ENCODE data around the gene RBM17.
A peak's percentile ranks its signal among the peaks of the same experiment; 100 is the strongest.
"Not testable (repeated sequence)": the region's sequence is repeated elsewhere in the genome, so short reads cannot be mapped to it uniquely, and the experiment has no call there.

Gene RBM17

DNA sequence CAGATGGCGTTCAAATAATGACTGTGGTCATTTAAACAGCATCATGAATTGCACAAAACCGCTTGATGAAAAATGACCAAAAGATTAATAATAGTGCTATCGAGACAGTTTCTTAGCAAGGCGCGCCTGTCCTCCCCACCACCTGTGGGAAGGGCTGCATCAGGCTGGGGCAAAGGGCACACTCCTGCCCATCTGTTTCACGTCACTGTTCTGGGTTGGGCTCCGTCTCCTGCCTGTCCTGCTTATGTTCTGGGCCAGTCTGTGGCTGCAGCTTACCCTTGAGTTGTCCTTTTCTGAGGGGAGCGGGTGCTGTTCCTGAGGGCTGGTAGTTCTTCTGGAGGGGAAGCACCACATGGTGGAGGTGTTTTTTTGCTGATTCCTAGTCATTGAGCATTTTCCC, 13.3 kb downstream of the RBM17 start:
- Histone ChIP-seq H3K79me1 (ENCODE audit: low read depth, low read length) (peaks cover 2% of the 10 kb centered on the region), H4K91ac (ENCODE audit: low read depth, low read length, poor library complexity) (no peak overlapping the region), H3K36me3 (replicated peaks in 1 of 2; ENCODE audit: control insufficient read depth in 2 of 2, insufficient read depth in 2 of 2, low read length in 2 of 2) (peaks cover 21 to 99% of the 10 kb centered on the region in 2 donors), H3K4me2 (ENCODE audit: insufficient read depth, low read length, poor library complexity, severe bottlenecking) (no peak overlapping the region), H2BK12ac (ENCODE audit: low read length) (no peak overlapping the region), H3K27ac (replicated peaks; ENCODE audit: low read length) (no peak overlapping the region), H3K18ac (ENCODE audit: low read length) (no peak overlapping the region), H2BK5ac (ENCODE audit: low read length) (no peak overlapping the region), H3K27me3 (ENCODE audit: control insufficient read depth in 3 of 3, insufficient read depth in 3 of 3, low read depth in 1 of 3, low read length in 3 of 3) (no peaks in the 10 kb centered on the region), H3K4me3 (ENCODE audit: low read length in 2 of 2) (no peak overlapping the region), H3K14ac (ENCODE audit: low read length) (no peak overlapping the region), H2AFZ (ENCODE audit: low read length) (no peak overlapping the region), H3K4me1 (ENCODE audit: control insufficient read depth in 2 of 2, insufficient read depth in 1 of 2, low read depth in 1 of 2, low read length in 2 of 2) (no peaks in the 10 kb centered on the region), H3K4ac (ENCODE audit: low read length) (no peak overlapping the region), H4K8ac (ENCODE audit: low read depth, low read length) (peak overlapping the region; percentile 82), H2BK120ac (ENCODE audit: low read depth, low read length) (no peak overlapping the region), H3K23ac (ENCODE audit: low read depth, low read length, poor library complexity) (no peak overlapping the region), H2AK5ac (ENCODE audit: low read depth, low read length) (no peak overlapping the region), H3K9ac (ENCODE audit: low read depth, low read length, poor library complexity) (no peak overlapping the region), H3K9me3 (replicated peaks in 1 of 2; ENCODE audit: control insufficient read depth in 2 of 2, insufficient read depth in 1 of 2, low read depth in 1 of 2, low read length in 2 of 2) (peaks cover 0 to 2% of the 10 kb centered on the region in 2 donors), H2BK15ac (ENCODE audit: low read length) (no peak overlapping the region)
- DNase-seq (ENCODE audit: low spot score), result no peak
- WGBS, 2 donors (ENCODE audit: extremely low coverage in 2 of 2, insufficient read length in 2 of 2, insufficient replicate concordance in 1 of 2), result no CpG with 5 or more reads among the region's 8 CpGs

DNA sequence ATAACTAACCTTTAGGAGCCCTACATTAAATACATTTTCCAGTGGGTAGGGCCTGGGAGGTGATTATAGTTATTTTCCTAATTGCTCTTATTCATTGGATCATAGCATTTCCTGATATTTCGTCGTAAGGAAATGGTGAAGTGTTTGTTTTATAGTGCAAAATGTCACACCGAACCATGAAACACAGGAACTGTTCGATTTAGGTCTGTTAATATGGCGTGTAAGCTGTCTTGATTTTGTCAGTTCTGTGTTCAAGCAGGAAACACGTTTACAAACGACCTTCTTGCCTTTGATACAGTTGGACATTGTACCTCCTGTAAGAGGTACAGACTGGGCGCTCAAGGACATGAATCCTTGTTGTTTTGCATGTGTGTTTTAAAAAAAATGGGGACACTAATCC, 14.8 kb downstream of the RBM17 start:
- H3K4me3 ChIP-seq (ENCODE audit: low read length in 2 of 2), result no peak overlapping the region
- DNase-seq (ENCODE audit: low spot score), result no peak
- H3K23ac ChIP-seq (ENCODE audit: low read depth, low read length, poor library complexity), result no peak overlapping the region
- H2BK15ac ChIP-seq (ENCODE audit: low read length), result no peak overlapping the region
- H3K27me3 ChIP-seq (ENCODE audit: control insufficient read depth in 3 of 3, insufficient read depth in 3 of 3, low read depth in 1 of 3, low read length in 3 of 3), result no peaks in the 10 kb centered on the region
- peaks cover 2% of the 10 kb centered on the region for H3K79me1 ChIP-seq (ENCODE audit: low read depth, low read length)
- no peak overlapping the region for H2AK5ac ChIP-seq (ENCODE audit: low read depth, low read length)
- no peak overlapping the region for H2BK5ac ChIP-seq (ENCODE audit: low read length)
- H2BK120ac ChIP-seq (ENCODE audit: low read depth, low read length), result no peak overlapping the region
- no peak overlapping the region for H3K27ac ChIP-seq (replicated peaks; ENCODE audit: low read length)
- H3K18ac ChIP-seq (ENCODE audit: low read length), result no peak overlapping the region
- H4K91ac ChIP-seq (ENCODE audit: low read depth, low read length, poor library complexity), result no peak overlapping the region
- H4K8ac ChIP-seq (ENCODE audit: low read depth, low read length), result no peak overlapping the region
- no peak overlapping the region for H3K4ac ChIP-seq (ENCODE audit: low read length)
- WGBS, 2 donors (ENCODE audit: extremely low coverage in 2 of 2, insufficient read length in 2 of 2, insufficient replicate concordance in 1 of 2), result no CpG with 5 or more reads among the region's 8 CpGs
- no peak overlapping the region for H3K14ac ChIP-seq (ENCODE audit: low read length)
- no peaks in the 10 kb centered on the region for H3K4me1 ChIP-seq (ENCODE audit: control insufficient read depth in 2 of 2, insufficient read depth in 1 of 2, low read depth in 1 of 2, low read length in 2 of 2)
- no peak overlapping the region for H3K9ac ChIP-seq (ENCODE audit: low read depth, low read length, poor library complexity)
- no peak overlapping the region for H2BK12ac ChIP-seq (ENCODE audit: low read length)
- no peak overlapping the region for H3K4me2 ChIP-seq (ENCODE audit: insufficient read depth, low read length, poor library complexity, severe bottlenecking)
- peaks cover 0 to 2% of the 10 kb centered on the region in 2 donors for H3K9me3 ChIP-seq (replicated peaks in 1 of 2; ENCODE audit: control insufficient read depth in 2 of 2, insufficient read depth in 1 of 2, low read depth in 1 of 2, low read length in 2 of 2)
- no peak overlapping the region for H2AFZ ChIP-seq (ENCODE audit: low read length)
- H3K36me3 ChIP-seq (replicated peaks in 1 of 2; ENCODE audit: control insufficient read depth in 2 of 2, insufficient read depth in 2 of 2, low read length in 2 of 2), result peaks cover 20 to 99% of the 10 kb centered on the region in 2 donors

DNA sequence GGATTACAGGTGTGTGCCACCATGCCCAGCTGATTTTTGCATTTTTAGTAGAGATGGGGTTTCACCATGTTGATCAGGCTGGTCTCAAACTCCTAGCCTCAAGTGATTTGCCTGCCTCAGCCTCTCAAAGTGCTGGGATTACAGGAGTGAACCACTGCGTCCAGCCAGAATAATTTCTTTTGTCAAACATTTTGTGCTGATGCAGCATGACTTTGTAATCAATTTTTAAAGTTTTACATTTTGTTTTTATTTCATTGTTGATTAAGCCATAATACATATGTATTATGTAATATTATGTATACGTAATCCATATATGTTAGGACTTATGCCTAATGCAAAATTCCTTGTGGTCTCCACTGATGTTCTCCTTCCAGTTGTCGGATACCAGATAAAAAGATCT, 18.8 kb downstream of the RBM17 start:
- H2BK15ac ChIP-seq (ENCODE audit: low read length); H2BK5ac ChIP-seq (ENCODE audit: low read length); H4K91ac ChIP-seq (ENCODE audit: low read depth, low read length, poor library complexity); H3K27me3 ChIP-seq (ENCODE audit: control insufficient read depth in 3 of 3, insufficient read depth in 3 of 3, low read depth in 1 of 3, low read length in 3 of 3); H3K9ac ChIP-seq (ENCODE audit: low read depth, low read length, poor library complexity); H3K79me1 ChIP-seq (ENCODE audit: low read depth, low read length); H3K4me3 ChIP-seq (ENCODE audit: low read length in 2 of 2); H3K14ac ChIP-seq (ENCODE audit: low read length); H2AFZ ChIP-seq (ENCODE audit: low read length); H3K4me2 ChIP-seq (ENCODE audit: insufficient read depth, low read length, poor library complexity, severe bottlenecking); H2BK12ac ChIP-seq (ENCODE audit: low read length); DNase-seq (ENCODE audit: low spot score); H3K27ac ChIP-seq (replicated peaks; ENCODE audit: low read length); H3K18ac ChIP-seq (ENCODE audit: low read length); H3K4ac ChIP-seq (ENCODE audit: low read length); H3K23ac ChIP-seq (ENCODE audit: low read depth, low read length, poor library complexity); H2BK120ac ChIP-seq (ENCODE audit: low read depth, low read length); H4K8ac ChIP-seq (ENCODE audit: low read depth, low read length); H2AK5ac ChIP-seq (ENCODE audit: low read depth, low read length); H3K4me1 ChIP-seq (ENCODE audit: control insufficient read depth in 2 of 2, insufficient read depth in 1 of 2, low read depth in 1 of 2, low read length in 2 of 2); H3K9me3 ChIP-seq (replicated peaks in 1 of 2; ENCODE audit: control insufficient read depth in 2 of 2, insufficient read depth in 1 of 2, low read depth in 1 of 2, low read length in 2 of 2): not testable (repeated sequence)
- H3K36me3 ChIP-seq (replicated peaks in 1 of 2; ENCODE audit: control insufficient read depth in 2 of 2, insufficient read depth in 2 of 2, low read length in 2 of 2), result peaks cover 33 to 98% of the 10 kb centered on the region in 2 donors
- no CpG with 5 or more reads among the region's 3 CpGs for WGBS, 2 donors (ENCODE audit: extremely low coverage in 2 of 2, insufficient read length in 2 of 2, insufficient replicate concordance in 1 of 2)

DNA sequence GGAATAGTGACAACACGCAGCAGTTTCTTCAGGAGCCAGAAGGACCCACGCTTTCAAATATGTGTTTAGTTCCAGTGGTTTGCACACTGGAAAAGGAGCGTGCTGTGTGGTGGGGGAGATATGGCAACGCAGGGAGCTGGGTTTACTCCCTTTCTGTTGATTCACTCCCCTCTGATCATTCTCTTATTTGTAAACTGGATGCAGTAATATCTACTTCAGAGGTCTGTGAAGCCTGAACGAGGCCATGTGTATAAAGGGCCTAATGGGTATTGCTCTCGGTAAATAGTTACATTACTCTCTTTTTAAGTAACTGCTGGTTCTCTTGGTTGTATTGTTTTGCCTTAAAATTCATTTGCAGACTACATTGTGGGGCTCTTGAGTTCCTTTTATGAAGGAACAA, 19.2 kb downstream of the RBM17 start:
- Histone ChIP-seq H2BK5ac (ENCODE audit: low read length) (no peak overlapping the region), H3K36me3 (replicated peaks in 1 of 2; ENCODE audit: control insufficient read depth in 2 of 2, insufficient read depth in 2 of 2, low read length in 2 of 2) (peaks cover 34 to 98% of the 10 kb centered on the region in 2 donors), H3K4me2 (ENCODE audit: insufficient read depth, low read length, poor library complexity, severe bottlenecking) (no peak overlapping the region), H3K4me3 (ENCODE audit: low read length in 2 of 2) (no peak overlapping the region), H3K79me1 (ENCODE audit: low read depth, low read length) (peaks cover 3% of the 10 kb centered on the region), H3K27me3 (ENCODE audit: control insufficient read depth in 3 of 3, insufficient read depth in 3 of 3, low read depth in 1 of 3, low read length in 3 of 3) (no peaks in the 10 kb centered on the region), H4K8ac (ENCODE audit: low read depth, low read length) (no peak overlapping the region), H2BK120ac (ENCODE audit: low read depth, low read length) (no peak overlapping the region), H3K9ac (ENCODE audit: low read depth, low read length, poor library complexity) (no peak overlapping the region), H2AK5ac (ENCODE audit: low read depth, low read length) (no peak overlapping the region), H3K14ac (ENCODE audit: low read length) (no peak overlapping the region), H3K9me3 (replicated peaks in 1 of 2; ENCODE audit: control insufficient read depth in 2 of 2, insufficient read depth in 1 of 2, low read depth in 1 of 2, low read length in 2 of 2) (no peaks in the 10 kb centered on the region), H2AFZ (ENCODE audit: low read length) (no peak overlapping the region), H3K18ac (ENCODE audit: low read length) (no peak overlapping the region), H3K27ac (replicated peaks; ENCODE audit: low read length) (no peak overlapping the region), H3K4me1 (ENCODE audit: control insufficient read depth in 2 of 2, insufficient read depth in 1 of 2, low read depth in 1 of 2, low read length in 2 of 2) (no peaks in the 10 kb centered on the region), H4K91ac (ENCODE audit: low read depth, low read length, poor library complexity) (no peak overlapping the region), H3K23ac (ENCODE audit: low read depth, low read length, poor library complexity) (no peak overlapping the region), H2BK15ac (ENCODE audit: low read length) (no peak overlapping the region), H3K4ac (ENCODE audit: low read length) (no peak overlapping the region), H2BK12ac (ENCODE audit: low read length) (no peak overlapping the region)
- no peak for DNase-seq (ENCODE audit: low spot score)
- WGBS, 2 donors (ENCODE audit: extremely low coverage in 2 of 2, insufficient read length in 2 of 2, insufficient replicate concordance in 1 of 2), result no CpG with 5 or more reads among the region's 6 CpGs

Data from neuronal stem cell (in vitro differentiated cells).